PC-3 (cell line): ENCODE measurements around the gene MRGPRD. TPM values are rescaled to one million over a fixed set of nuclear protein-coding genes. Genes with fewer than 3 reads are reported as not detected.

ENCODE experiments used
- ATAC-seq: fragments of 200-7000 bp; cut with Tn5 transposase; 2 replicates; pipeline ENCODE4 v1.9.1; 2020; ENCODE audit warnings: mild to moderate bottlenecking, moderate library complexity
- BruUV-seq: library from RNA; stranded (reverse); fragments of 400-500 nt; replicated peaks from 2 replicates; lab custom pipeline; 2021; lab: Mats Ljungman, UMichigan
- CTCF ChIA-PET: fragments of 300-600 bp; sonication (Branson Sonifier 250); formaldehyde crosslinking; loops from one replicate; lab custom pipeline; 2022; ENCODE audit warnings: antibody characterized with exemption; lab: Charles Lee
- POLR2A ChIA-PET: fragments of 300-600 bp; sonication (Branson Sonifier 250); formaldehyde crosslinking; loops from one replicate; lab custom pipeline; 2022; ENCODE audit warnings: antibody characterized with exemption; ENCODE audit not compliant: unreplicated experiment; lab: Charles Lee
- DNase-seq: peaks from one replicate; pipeline ENCODE4 v3.0.0-alpha.2; 2015
- H2AFZ ChIP-seq: fragments of 300-600 bp; sonication (generic); 2 replicates; pipeline ENCODE4 v1.6.0; 2016; ENCODE audit warnings: antibody characterized with exemption, low read length
- H3F3A ChIP-seq: fragments of 300-600 bp; sonication (generic); one replicate; pipeline ENCODE4 v1.6.0; 2017; ENCODE audit warnings: antibody characterized with exemption, low read length, control low read depth, mild to moderate bottlenecking; ENCODE audit not compliant: unreplicated experiment
- H3K27ac ChIP-seq: fragments of 300-600 bp; sonication (generic); 2 replicates; pipeline ENCODE4 v1.5.1; 2016; ENCODE audit warnings: mild to moderate bottlenecking, low read length
- H3K27me3 ChIP-seq: fragments of 300-600 bp; sonication (generic); 2 replicates; pipeline ENCODE4 v1.6.1; 2016; ENCODE audit warnings: low read length, mixed read lengths
- H3K36me3 ChIP-seq: fragments of 300-600 bp; sonication (generic); 2 replicates; pipeline ENCODE4 v1.6.1; 2016; ENCODE audit warnings: low read depth, mixed run types, low read length, mixed read lengths
- H3K4me1 ChIP-seq: fragments of 300-600 bp; sonication (generic); 2 replicates; pipeline ENCODE4 v1.5.1; 2016; ENCODE audit warnings: low read length; ENCODE audit not compliant: insufficient read depth
- H3K4me2 ChIP-seq: fragments of 300-600 bp; sonication (generic); 2 replicates; pipeline ENCODE4 v1.6.0; 2016; ENCODE audit warnings: low read length
- H3K4me3 ChIP-seq: fragments of 300-600 bp; sonication (generic); 2 replicates; pipeline ENCODE4 v1.5.1; 2016; ENCODE audit warnings: mild to moderate bottlenecking, low read length, mixed read lengths
- H3K79me2 ChIP-seq: fragments of 300-600 bp; sonication (generic); 2 replicates; pipeline ENCODE4 v1.6.1; 2017; ENCODE audit warnings: low read length, mixed read lengths
- H3K9ac ChIP-seq: fragments of 300-600 bp; sonication (generic); 2 replicates; pipeline ENCODE4 v1.6.0; 2016; ENCODE audit warnings: mild to moderate bottlenecking, low read length
- H3K9me2 ChIP-seq: fragments of 300-600 bp; sonication (generic); replicated peaks from 2 replicates; pipeline ENCODE4 v1.6.1; 2016; ENCODE audit warnings: mixed run types, low read length, mixed read lengths
- H3K9me3 ChIP-seq: fragments of 300-600 bp; sonication (generic); 2 replicates; pipeline ENCODE4 v1.6.1; 2016; ENCODE audit warnings: low read length, mixed read lengths
- H4K20me1 ChIP-seq: fragments of 300-600 bp; sonication (generic); 2 replicates; pipeline ENCODE4 v1.6.1; 2016; ENCODE audit warnings: low read length, mixed read lengths
- EZH2 ChIP-seq: fragments of 300-600 bp; sonication (generic); IDR thresholded peaks from one replicate; pipeline ENCODE4 v1.6.1; 2017; ENCODE audit warnings: antibody characterized with exemption, mild to moderate bottlenecking, low read length; ENCODE audit not compliant: unreplicated experiment
- EZH2phosphoT487 ChIP-seq: fragments of 300-600 bp; sonication (generic); IDR thresholded peaks from 2 replicates; pipeline ENCODE4 v1.6.1; 2018; ENCODE audit warnings: mild to moderate bottlenecking, antibody characterized with exemption, low read length, borderline replicate concordance
- intact Hi-C: fragments of 100-400 bp; cut with micrococcal nuclease; formaldehyde crosslinking; loops from 2 replicates; pipeline ENCODE4 v1.9.0; 2023
- total RNA-seq: library from RNA; depleted of rRNA; stranded (reverse); fragments of >200 nt; gene quantifications from 2 replicates; pipeline ENCODE4 v1.2.3, GENCODE V29; 2014
- TF ChIP-seq, protein P1 (sequence below): fragments of 300-600 bp; sonication (generic); conservative IDR thresholded peaks from 2 replicates; pipeline ENCODE4 v1.5.1; 2017; ENCODE audit warnings: antibody characterized with exemption, low read depth, mild to moderate bottlenecking, low read length

The MRGPRD gene
- total RNA-seq, 1 experiment from 2014 or later, result not detected

DNA sequence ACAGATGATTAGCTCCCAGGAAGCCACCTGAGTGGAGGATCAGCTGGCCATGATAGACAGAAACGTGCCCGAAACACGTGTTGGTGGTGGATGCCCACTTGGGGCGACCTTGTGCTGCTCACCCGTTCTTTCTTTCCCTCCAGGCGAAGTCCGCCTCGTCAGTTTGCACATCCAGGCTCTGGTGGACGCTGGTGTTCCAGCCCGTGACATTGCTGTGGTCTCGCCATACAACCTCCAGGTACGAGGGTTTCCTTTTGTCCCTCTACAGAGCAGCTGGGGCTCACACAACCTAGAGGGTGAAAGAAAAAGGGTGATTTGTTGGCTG lies 46.5 kb downstream of the MRGPRD start:
- ChIA-PET POLR2A (no interaction called here), CTCF (interaction anchor here (1.3 kb wide), 1 partner anchor 110 kb away, joined by 3 read pairs; no protein-coding TSS in a partner anchor)
- intact Hi-C loops, result no loop called here
- no peaks in the 10 kb centered on the region for H3F3A ChIP-seq
- no peak for DNase-seq
- TF ChIP-seq EZH2 (no peak), EZH2phosphoT487 (no peak)
- TF ChIP-seq, protein P1, sequence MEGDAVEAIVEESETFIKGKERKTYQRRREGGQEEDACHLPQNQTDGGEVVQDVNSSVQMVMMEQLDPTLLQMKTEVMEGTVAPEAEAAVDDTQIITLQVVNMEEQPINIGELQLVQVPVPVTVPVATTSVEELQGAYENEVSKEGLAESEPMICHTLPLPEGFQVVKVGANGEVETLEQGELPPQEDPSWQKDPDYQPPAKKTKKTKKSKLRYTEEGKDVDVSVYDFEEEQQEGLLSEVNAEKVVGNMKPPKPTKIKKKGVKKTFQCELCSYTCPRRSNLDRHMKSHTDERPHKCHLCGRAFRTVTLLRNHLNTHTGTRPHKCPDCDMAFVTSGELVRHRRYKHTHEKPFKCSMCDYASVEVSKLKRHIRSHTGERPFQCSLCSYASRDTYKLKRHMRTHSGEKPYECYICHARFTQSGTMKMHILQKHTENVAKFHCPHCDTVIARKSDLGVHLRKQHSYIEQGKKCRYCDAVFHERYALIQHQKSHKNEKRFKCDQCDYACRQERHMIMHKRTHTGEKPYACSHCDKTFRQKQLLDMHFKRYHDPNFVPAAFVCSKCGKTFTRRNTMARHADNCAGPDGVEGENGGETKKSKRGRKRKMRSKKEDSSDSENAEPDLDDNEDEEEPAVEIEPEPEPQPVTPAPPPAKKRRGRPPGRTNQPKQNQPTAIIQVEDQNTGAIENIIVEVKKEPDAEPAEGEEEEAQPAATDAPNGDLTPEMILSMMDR, result no peak
- ATAC-seq, result no peak
- H3K9ac ChIP-seq, result no peak overlapping the region
- H3K27me3 ChIP-seq, result no peaks in the 10 kb centered on the region
- H2AFZ ChIP-seq, result no peak overlapping the region
- no peaks in the 10 kb centered on the region for H3K9me2 ChIP-seq
- BruUV-seq, result no TSS peak
- no peak overlapping the region for H3K4me2 ChIP-seq
- peaks cover 41% of the 10 kb centered on the region; the same call in 1 of the 2 replicates for H3K36me3 ChIP-seq
- H3K9me3 ChIP-seq, result no peaks in the 10 kb centered on the region
- H3K79me2 ChIP-seq, result no peaks in the 10 kb centered on the region
- H4K20me1 ChIP-seq, result no peaks in the 10 kb centered on the region
- H3K4me1 ChIP-seq, result no peaks in the 10 kb centered on the region
- H3K4me3 ChIP-seq, result no peak overlapping the region
- H3K27ac ChIP-seq, result no peak overlapping the region

DNA sequence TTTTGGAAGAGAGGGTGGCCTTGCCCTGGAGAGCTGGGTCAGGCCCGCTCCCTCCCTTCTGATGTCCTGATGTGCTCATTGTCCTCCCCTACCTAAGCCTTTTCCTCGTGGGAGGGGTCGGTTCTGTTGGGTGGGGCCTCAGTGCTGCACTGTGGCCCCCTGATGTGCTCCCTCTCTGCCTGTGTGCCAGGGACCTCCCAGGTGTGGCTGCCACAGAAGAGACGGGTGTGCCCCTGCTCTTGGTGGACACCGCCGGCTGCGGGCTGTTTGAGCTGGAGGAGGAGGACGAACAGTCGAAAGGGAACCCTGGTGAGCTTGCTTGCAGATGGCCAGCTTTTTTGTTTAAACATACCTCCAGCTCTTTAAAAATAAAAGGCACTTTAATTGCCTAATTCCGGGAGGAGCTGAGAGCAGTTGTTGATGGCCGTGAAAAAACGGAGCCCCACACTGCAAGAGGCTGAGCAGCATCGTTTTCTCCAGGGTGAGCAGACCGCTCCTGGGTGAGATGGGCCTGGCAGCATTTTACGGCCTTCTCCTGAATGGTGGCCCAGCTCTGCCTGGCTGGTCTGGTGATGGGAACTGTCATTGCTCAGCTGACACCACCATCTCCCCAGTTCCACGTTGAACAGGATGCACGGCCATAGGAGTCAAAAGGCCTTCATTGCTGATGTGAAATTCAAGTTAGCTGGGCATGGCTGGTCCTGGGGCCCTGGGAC lies 47.0 kb downstream of the MRGPRD start:
- Histone ChIP-seq H3K27ac (no peak overlapping the region), H3F3A (no peaks in the 10 kb centered on the region), H4K20me1 (no peaks in the 10 kb centered on the region), H3K9me3 (no peaks in the 10 kb centered on the region), H3K36me3 (peaks cover 46% of the 10 kb centered on the region; the same call in 1 of the 2 replicates), H3K4me2 (no peak overlapping the region), H3K4me3 (no peak overlapping the region), H3K79me2 (no peaks in the 10 kb centered on the region), H3K27me3 (no peaks in the 10 kb centered on the region), H3K9ac (no peak overlapping the region), H2AFZ (no peak overlapping the region), H3K9me2 (no peaks in the 10 kb centered on the region), H3K4me1 (no peaks in the 10 kb centered on the region)
- no TSS peak for BruUV-seq
- ATAC-seq (no peak), DNase-seq (no peak)
- CTCF ChIA-PET, result interaction anchor here (1.3 kb wide), 1 partner anchor 110 kb away, joined by 3 read pairs; no protein-coding TSS in a partner anchor
- intact Hi-C loops, result no loop called here
- POLR2A ChIA-PET, result no interaction called here
- TF ChIP-seq, protein P1, result no peak
- no peak for TF ChIP-seq EZH2
- no peak for TF ChIP-seq EZH2phosphoT487

DNA sequence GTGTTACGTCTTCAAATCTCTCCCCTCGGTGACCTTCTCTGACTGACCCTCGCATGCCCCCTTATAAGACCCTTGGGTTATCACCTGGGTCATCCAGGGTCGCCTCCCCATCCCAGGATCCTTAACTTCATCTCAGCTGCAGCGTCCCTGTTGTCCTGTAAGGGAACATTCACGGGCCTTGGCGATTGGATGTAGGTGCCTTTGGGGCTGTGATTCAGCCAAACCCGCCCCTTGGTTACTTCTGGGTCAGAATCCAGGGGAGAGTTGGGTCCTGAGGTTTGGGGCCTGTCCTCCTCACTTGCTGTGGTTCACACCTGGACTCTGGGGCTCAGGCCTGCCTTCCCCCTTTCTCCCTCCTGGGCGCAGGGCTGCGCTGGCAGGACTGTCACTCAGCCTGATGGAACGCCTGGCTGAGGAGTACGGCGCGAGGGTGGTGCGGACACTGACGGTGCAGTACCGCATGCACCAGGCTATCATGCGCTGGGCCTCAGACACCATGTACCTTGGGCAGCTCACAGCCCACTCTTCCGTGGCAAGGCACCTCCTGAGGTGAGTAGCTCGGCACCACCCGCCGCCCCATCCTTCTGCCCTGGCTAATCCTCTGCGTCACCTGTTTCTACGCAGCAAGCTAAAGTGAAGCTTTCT lies 47.7 kb downstream of the MRGPRD start:
- Histone ChIP-seq H3K9me2 (no peaks in the 10 kb centered on the region), H3K27ac (no peak overlapping the region), H3F3A (no peaks in the 10 kb centered on the region), H3K4me1 (no peaks in the 10 kb centered on the region), H3K9ac (no peak overlapping the region), H4K20me1 (no peaks in the 10 kb centered on the region), H3K4me2 (no peak overlapping the region), H3K9me3 (no peaks in the 10 kb centered on the region), H3K27me3 (no peaks in the 10 kb centered on the region), H3K4me3 (no peak overlapping the region), H3K79me2 (no peaks in the 10 kb centered on the region), H2AFZ (no peak overlapping the region), H3K36me3 (peaks cover 49% of the 10 kb centered on the region; the same call in 1 of the 2 replicates)
- TF ChIP-seq, protein P1, result no peak
- no peak for TF ChIP-seq EZH2phosphoT487
- no peak for TF ChIP-seq EZH2
- BruUV-seq, result no TSS peak
- ATAC-seq, result no peak
- DNase-seq, result no peak
- intact Hi-C loops, result no loop called here
- POLR2A ChIA-PET, result no interaction called here
- CTCF ChIA-PET, result interaction anchor here (0.6 kb wide), 1 partner anchor 143 kb away, joined by 3 read pairs; no protein-coding TSS in a partner anchor
